Osteoblast (primary cell): Measurements from ENCODE around the gene MYH10. TPM values are rescaled to one million over a fixed set of nuclear protein-coding genes. Genes with fewer than 3 reads are reported as not detected.

Experiments
- DNase-seq: peaks from one replicate; pipeline ENCODE4 v3.0.0; 2011; ENCODE audit warnings: low spot score, mixed read lengths; ENCODE audit not compliant: insufficient read length; ENCODE audit errors: missing footprints
- H2AFZ ChIP-seq: 2 replicates; pipeline ENCODE4 v1.6.0; 2011; ENCODE audit warnings: mild to moderate bottlenecking, low read length
- H3K27ac ChIP-seq: 2 replicates; pipeline ENCODE4 v1.5.1; 2011; ENCODE audit warnings: mild to moderate bottlenecking, low read depth, low read length, moderate library complexity
- H3K27me3 ChIP-seq: 2 replicates; pipeline ENCODE4 v1.6.0; 2012; ENCODE audit warnings: mild to moderate bottlenecking, control low read depth, inconsistent platforms, low read length, moderate library complexity; ENCODE audit not compliant: insufficient read depth
- H3K36me3 ChIP-seq: 2 replicates; pipeline ENCODE4 v1.5.1; 2011; ENCODE audit warnings: mild to moderate bottlenecking, low read length, control low read depth, moderate library complexity; ENCODE audit not compliant: insufficient read depth
- H3K4me1 ChIP-seq: 2 replicates; pipeline ENCODE4 v1.5.1; 2011; ENCODE audit warnings: mild to moderate bottlenecking, low read length, control low read depth, moderate library complexity; ENCODE audit not compliant: insufficient read depth
- H3K4me2 ChIP-seq: 2 replicates; pipeline ENCODE4 v1.6.0; 2011; ENCODE audit warnings: mild to moderate bottlenecking, low read length; ENCODE audit not compliant: insufficient read depth
- H3K4me3 ChIP-seq: fragments of 200-600 bp; sonication (generic); 3 replicates; pipeline ENCODE4 v1.5.1; 2012; ENCODE audit warnings: mild to moderate bottlenecking, low read length, inconsistent platforms; ENCODE audit not compliant: insufficient read depth
- H3K79me2 ChIP-seq: 2 replicates; pipeline ENCODE4 v1.6.0; 2012; ENCODE audit warnings: mild to moderate bottlenecking, low read length, control low read depth, inconsistent platforms; ENCODE audit not compliant: insufficient read depth
- H3K9me3 ChIP-seq: 2 replicates; pipeline ENCODE4 v1.5.1; 2011; ENCODE audit warnings: low read depth, low read length, control low read depth
- H4K20me1 ChIP-seq: 2 replicates; pipeline ENCODE4 v1.6.0; 2012; ENCODE audit warnings: mild to moderate bottlenecking, low read length, control low read depth; ENCODE audit not compliant: insufficient read depth
- CTCF ChIP-seq: IDR thresholded peaks from 2 replicates; pipeline ENCODE4 v1.5.1; 2011; ENCODE audit warnings: mild to moderate bottlenecking, low read depth, low read length, moderate library complexity; ENCODE audit errors: extremely low read depth
- total RNA-seq: library from RNA; depleted of rRNA; stranded (reverse); fragments of >200 nt; gene quantifications from 2 replicates; pipeline ENCODE4 v1.2.3, GENCODE V29; 2012

The MYH10 gene
- total RNA-seq, 1 donor: 40.9 TPM

- Histone ChIP-seq H2AFZ (no peak overlapping the region), H3K4me1 (peaks cover 4% of the 10 kb centered on the region), H3K79me2 (no peaks in the 10 kb centered on the region), H3K36me3 (no peaks in the 10 kb centered on the region), H4K20me1 (no peaks in the 10 kb centered on the region), H3K27ac (no peak overlapping the region), H3K9me3 (no peaks in the 10 kb centered on the region), H3K4me3 (no peak overlapping the region), H3K4me2 (no peak overlapping the region), H3K27me3 (no peaks in the 10 kb centered on the region)
- no peak for DNase-seq
- no peak for TF ChIP-seq CTCF
Measured at GRCh38 chr17:8585911-8586310, 44.6 kb downstream of the MYH10 start.

- H3K9me3 ChIP-seq: no peaks in the 10 kb centered on the region
- peaks cover 4% of the 10 kb centered on the region for H3K4me1 ChIP-seq
- TF ChIP-seq CTCF: no peak
- H4K20me1 ChIP-seq: no peaks in the 10 kb centered on the region
- no peak overlapping the region for H3K27ac ChIP-seq
- no peaks in the 10 kb centered on the region for H3K36me3 ChIP-seq
- H3K4me2 ChIP-seq: no peak overlapping the region
- no peaks in the 10 kb centered on the region for H3K27me3 ChIP-seq
- no peak overlapping the region for H2AFZ ChIP-seq
- DNase-seq: no peak
- no peak overlapping the region for H3K4me3 ChIP-seq
- no peaks in the 10 kb centered on the region for H3K79me2 ChIP-seq
Measured at GRCh38 chr17:8583954-8584353, 46.6 kb downstream of the MYH10 start.

GRCh38 chr17:8580952-8581658, 49.4 kb downstream of the MYH10 start:
- no peaks in the 10 kb centered on the region for H4K20me1 ChIP-seq
- no peak for TF ChIP-seq CTCF
- H3K4me1 ChIP-seq: peaks cover 4% of the 10 kb centered on the region
- no peak overlapping the region for H3K4me2 ChIP-seq
- no peak overlapping the region for H3K27ac ChIP-seq
- H2AFZ ChIP-seq: no peak overlapping the region
- no peak for DNase-seq
- H3K4me3 ChIP-seq: no peak overlapping the region
- H3K27me3 ChIP-seq: no peaks in the 10 kb centered on the region
- no peaks in the 10 kb centered on the region for H3K9me3 ChIP-seq
- H3K36me3 ChIP-seq: peaks cover 5% of the 10 kb centered on the region
- H3K79me2 ChIP-seq: no peaks in the 10 kb centered on the region

DNA sequence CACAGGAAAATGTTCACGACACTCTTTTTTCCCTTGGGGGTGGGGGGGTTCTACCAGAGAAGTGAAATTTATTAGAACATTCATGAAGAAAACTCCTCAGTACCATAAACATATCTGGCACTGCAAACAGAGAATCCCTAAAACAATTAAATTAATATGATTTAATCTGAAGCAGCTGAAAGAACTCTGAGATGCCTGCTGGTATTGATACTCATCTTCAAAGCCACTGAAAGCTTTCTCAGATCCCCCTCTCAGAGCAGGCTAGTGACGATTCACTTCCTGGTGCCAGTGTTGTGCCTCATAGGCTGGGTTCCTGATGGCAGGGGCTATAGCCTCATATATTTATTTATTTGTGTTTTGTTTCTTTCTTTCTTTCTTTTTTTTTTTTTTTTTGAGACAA, 52.7 kb downstream of the MYH10 start:
- Histone ChIP-seq H3K79me2 (no peaks in the 10 kb centered on the region), H2AFZ (no peak overlapping the region), H3K27ac (no peak overlapping the region), H3K36me3 (peaks cover 9% of the 10 kb centered on the region), H3K4me3 (no peak overlapping the region), H3K9me3 (no peaks in the 10 kb centered on the region), H3K4me2 (no peak overlapping the region), H3K4me1 (peaks cover 4% of the 10 kb centered on the region), H4K20me1 (no peaks in the 10 kb centered on the region), H3K27me3 (no peaks in the 10 kb centered on the region)
- no peak for TF ChIP-seq CTCF
- no peak for DNase-seq
